Measurements from ENCODE around the gene RASA4. TPM values are rescaled to one million over a fixed set of nuclear protein-coding genes. Genes with fewer than 3 reads are reported as not detected.
"Not testable (repeated sequence)": the region's sequence is repeated elsewhere in the genome, so short reads cannot be mapped to it uniquely, and the experiment has no call there.

RASA4 gene
- total RNA-seq, 2 experiments from 2014 or later, result 20.3 to 52.4 TPM

GRCh38 chr7:102610441-102610840 lies 6.1 kb downstream of the RASA4 start:
- H3K4me2 ChIP-seq (ENCODE audit: low read length); BruUV-seq (replicated peaks); POLR2A ChIA-PET; H3K4me3 ChIP-seq (ENCODE audit: low read depth, low read length, poor library complexity, severe bottlenecking); H3K4me1 ChIP-seq (ENCODE audit: insufficient read depth, low read length, poor library complexity, severe bottlenecking); H3K27ac ChIP-seq (ENCODE audit: low read depth, low read length, poor library complexity, severe bottlenecking); H2AFZ ChIP-seq (ENCODE audit: low read length); H3K9me3 ChIP-seq (ENCODE audit: low read length); H3K36me3 ChIP-seq (ENCODE audit: insufficient read depth, low read length); H4K20me1 ChIP-seq (ENCODE audit: insufficient read depth, low read length); CTCF ChIA-PET (ENCODE audit: unreplicated experiment); H3K79me2 ChIP-seq (ENCODE audit: insufficient read depth, low read depth, low read length); H3K9me2 ChIP-seq (ENCODE audit: insufficient read depth, low read length); DNase-seq (ENCODE audit: low spot score); intact Hi-C loops (cut with micrococcal nuclease; ENCODE audit: unreplicated experiment): not testable (repeated sequence)

- BruUV-seq (replicated peaks); CTCF ChIA-PET (ENCODE audit: unreplicated experiment); DNase-seq (ENCODE audit: low spot score): not testable (repeated sequence)
These were observed 6.8 kb downstream of the RASA4 start for GRCh38 chr7:102609734-102610133.

GRCh38 chr7:102606848-102607247 lies 9.7 kb downstream of the RASA4 start:
- POLR2A ChIA-PET; H3K36me3 ChIP-seq (ENCODE audit: insufficient read depth, low read length); H3K9me2 ChIP-seq (ENCODE audit: insufficient read depth, low read length); H3K4me3 ChIP-seq (ENCODE audit: low read depth, low read length, poor library complexity, severe bottlenecking); H3K79me2 ChIP-seq (ENCODE audit: insufficient read depth, low read depth, low read length); H3K27ac ChIP-seq (ENCODE audit: low read depth, low read length, poor library complexity, severe bottlenecking); CTCF ChIA-PET (ENCODE audit: unreplicated experiment); DNase-seq (ENCODE audit: low spot score); H2AFZ ChIP-seq (ENCODE audit: low read length); intact Hi-C loops (cut with micrococcal nuclease; ENCODE audit: unreplicated experiment); H3K4me2 ChIP-seq (ENCODE audit: low read length); H4K20me1 ChIP-seq (ENCODE audit: insufficient read depth, low read length); BruUV-seq (replicated peaks); H3K4me1 ChIP-seq (ENCODE audit: insufficient read depth, low read length, poor library complexity, severe bottlenecking); H3K9me3 ChIP-seq (ENCODE audit: low read length): not testable (repeated sequence)

More at GRCh38 chr7:102609734-102610133, 6.8 kb downstream of the RASA4 start:
- H3K4me1 ChIP-seq (ENCODE audit: insufficient read depth, low read length, poor library complexity, severe bottlenecking); H3K27ac ChIP-seq (ENCODE audit: low read depth, low read length, poor library complexity, severe bottlenecking); intact Hi-C loops (cut with micrococcal nuclease; ENCODE audit: unreplicated experiment); H3K4me3 ChIP-seq (ENCODE audit: low read depth, low read length, poor library complexity, severe bottlenecking); H3K36me3 ChIP-seq (ENCODE audit: insufficient read depth, low read length); H3K79me2 ChIP-seq (ENCODE audit: insufficient read depth, low read depth, low read length); POLR2A ChIA-PET; H3K9me3 ChIP-seq (ENCODE audit: low read length); H3K9me2 ChIP-seq (ENCODE audit: insufficient read depth, low read length); H3K4me2 ChIP-seq (ENCODE audit: low read length); H4K20me1 ChIP-seq (ENCODE audit: insufficient read depth, low read length); H2AFZ ChIP-seq (ENCODE audit: low read length): not testable (repeated sequence)

GRCh38 chr7:102604431-102605145 lies 12.0 kb downstream of the RASA4 start:
- H3K4me3 ChIP-seq (ENCODE audit: low read depth, low read length, poor library complexity, severe bottlenecking); H2AFZ ChIP-seq (ENCODE audit: low read length); H4K20me1 ChIP-seq (ENCODE audit: insufficient read depth, low read length); H3K9me3 ChIP-seq (ENCODE audit: low read length); H3K4me1 ChIP-seq (ENCODE audit: insufficient read depth, low read length, poor library complexity, severe bottlenecking); intact Hi-C loops (cut with micrococcal nuclease; ENCODE audit: unreplicated experiment); H3K4me2 ChIP-seq (ENCODE audit: low read length); H3K79me2 ChIP-seq (ENCODE audit: insufficient read depth, low read depth, low read length); POLR2A ChIA-PET; DNase-seq (ENCODE audit: low spot score); H3K36me3 ChIP-seq (ENCODE audit: insufficient read depth, low read length); CTCF ChIA-PET (ENCODE audit: unreplicated experiment); BruUV-seq (replicated peaks); H3K27ac ChIP-seq (ENCODE audit: low read depth, low read length, poor library complexity, severe bottlenecking); H3K9me2 ChIP-seq (ENCODE audit: insufficient read depth, low read length): not testable (repeated sequence)

- H3K9me2 ChIP-seq (ENCODE audit: insufficient read depth, low read length); CTCF ChIA-PET (ENCODE audit: unreplicated experiment); BruUV-seq (replicated peaks); H3K79me2 ChIP-seq (ENCODE audit: insufficient read depth, low read depth, low read length); DNase-seq (ENCODE audit: low spot score); H3K27ac ChIP-seq (ENCODE audit: low read depth, low read length, poor library complexity, severe bottlenecking); H3K4me2 ChIP-seq (ENCODE audit: low read length); H3K4me1 ChIP-seq (ENCODE audit: insufficient read depth, low read length, poor library complexity, severe bottlenecking); POLR2A ChIA-PET; H3K36me3 ChIP-seq (ENCODE audit: insufficient read depth, low read length); H4K20me1 ChIP-seq (ENCODE audit: insufficient read depth, low read length); H2AFZ ChIP-seq (ENCODE audit: low read length); H3K4me3 ChIP-seq (ENCODE audit: low read depth, low read length, poor library complexity, severe bottlenecking); H3K9me3 ChIP-seq (ENCODE audit: low read length); intact Hi-C loops (cut with micrococcal nuclease; ENCODE audit: unreplicated experiment): not testable (repeated sequence)
These were observed 14.2 kb downstream of the RASA4 start for GRCh38 chr7:102602317-102602716.

GRCh38 chr7:102599699-102600098 lies 16.9 kb downstream of the RASA4 start:
- H3K27ac ChIP-seq (ENCODE audit: low read depth, low read length, poor library complexity, severe bottlenecking); intact Hi-C loops (cut with micrococcal nuclease; ENCODE audit: unreplicated experiment); H3K9me2 ChIP-seq (ENCODE audit: insufficient read depth, low read length); DNase-seq (ENCODE audit: low spot score); H3K79me2 ChIP-seq (ENCODE audit: insufficient read depth, low read depth, low read length); H3K9me3 ChIP-seq (ENCODE audit: low read length); H2AFZ ChIP-seq (ENCODE audit: low read length); H3K4me1 ChIP-seq (ENCODE audit: insufficient read depth, low read length, poor library complexity, severe bottlenecking); H4K20me1 ChIP-seq (ENCODE audit: insufficient read depth, low read length); BruUV-seq (replicated peaks); CTCF ChIA-PET (ENCODE audit: unreplicated experiment); H3K4me3 ChIP-seq (ENCODE audit: low read depth, low read length, poor library complexity, severe bottlenecking); H3K36me3 ChIP-seq (ENCODE audit: insufficient read depth, low read length); POLR2A ChIA-PET; H3K4me2 ChIP-seq (ENCODE audit: low read length): not testable (repeated sequence)

GRCh38 chr7:102596036-102596435 lies 20.5 kb downstream of the RASA4 start:
- H3K27ac ChIP-seq (ENCODE audit: low read depth, low read length, poor library complexity, severe bottlenecking); POLR2A ChIA-PET; H4K20me1 ChIP-seq (ENCODE audit: insufficient read depth, low read length); H3K36me3 ChIP-seq (ENCODE audit: insufficient read depth, low read length); H3K4me2 ChIP-seq (ENCODE audit: low read length); H3K79me2 ChIP-seq (ENCODE audit: insufficient read depth, low read depth, low read length); H3K9me2 ChIP-seq (ENCODE audit: insufficient read depth, low read length); BruUV-seq (replicated peaks); H3K9me3 ChIP-seq (ENCODE audit: low read length); CTCF ChIA-PET (ENCODE audit: unreplicated experiment); intact Hi-C loops (cut with micrococcal nuclease; ENCODE audit: unreplicated experiment); H2AFZ ChIP-seq (ENCODE audit: low read length); H3K4me3 ChIP-seq (ENCODE audit: low read depth, low read length, poor library complexity, severe bottlenecking); DNase-seq (ENCODE audit: low spot score); H3K4me1 ChIP-seq (ENCODE audit: insufficient read depth, low read length, poor library complexity, severe bottlenecking): not testable (repeated sequence)
